NCI-H2107 treated with DMSO at 0.1 percent for 48 hours (cell line): ENCODE data around the gene FNIP1.
A peak's percentile ranks its signal among the peaks of the same experiment; 100 is the strongest.
"Not testable (repeated sequence)": the region's sequence is repeated elsewhere in the genome, so short reads cannot be mapped to it uniquely, and the experiment has no call there.

ENCODE experiments used
- DNase-seq: peaks from one replicate; lab custom pipeline; 2025; ENCODE audit not compliant: unreplicated experiment; lab: John Stamatoyannopoulos, UW

Gene FNIP1

DNA sequence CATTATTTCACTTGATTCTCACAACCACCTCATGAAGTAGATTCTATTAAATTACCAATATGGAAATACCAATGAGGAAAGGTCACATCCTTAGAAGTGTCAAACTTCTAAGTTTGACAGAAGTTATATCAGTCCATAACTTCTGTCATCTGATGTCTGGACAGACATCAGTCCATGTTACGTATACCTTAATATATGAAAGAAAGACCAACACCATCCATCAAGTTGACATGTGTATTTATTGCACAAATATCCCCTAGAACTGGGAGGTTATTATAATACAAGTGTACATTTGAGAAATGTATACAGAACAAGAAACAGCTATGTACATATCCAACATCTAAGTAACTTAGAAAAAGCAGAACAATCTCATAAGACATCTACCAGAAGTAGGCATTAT is 155.3 kb downstream of the FNIP1 start:
- DNase-seq, result no peak

DNA sequence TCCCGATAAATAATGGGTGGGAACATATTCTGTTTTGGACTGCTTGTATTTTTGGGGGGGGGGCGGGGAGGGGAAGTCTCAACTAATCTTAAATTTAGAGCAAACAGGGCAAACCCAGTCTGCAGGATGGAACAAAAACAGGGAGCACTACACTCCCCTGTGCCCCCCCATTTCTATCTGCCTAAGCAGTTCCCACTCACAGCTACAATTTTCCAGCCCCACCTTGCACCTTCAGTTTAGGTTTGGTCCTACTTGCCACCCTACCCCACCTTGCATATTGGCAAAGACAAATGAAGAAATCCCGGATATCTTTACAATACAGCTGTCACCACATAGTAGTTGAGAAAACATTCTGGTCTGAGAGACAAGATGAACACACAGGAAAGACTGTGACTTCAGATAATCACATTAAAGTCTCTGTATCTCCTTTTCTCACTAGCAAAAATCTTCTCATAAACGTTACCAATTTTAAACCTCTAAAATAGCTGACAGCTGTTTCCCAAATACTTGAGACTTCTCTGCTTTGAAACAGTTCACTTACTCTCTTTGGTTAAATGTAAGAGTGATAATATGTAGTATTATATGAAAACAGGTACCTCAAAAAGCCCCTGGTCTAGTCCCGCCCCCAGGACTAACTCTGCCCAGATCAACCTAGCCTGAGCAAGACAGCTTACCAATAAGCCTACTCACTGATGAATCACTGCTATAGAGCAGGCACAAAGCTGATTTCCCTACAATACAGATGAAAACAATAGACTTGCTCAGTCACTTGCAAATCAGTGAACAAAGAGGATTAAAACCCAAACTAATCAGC is 156.6 kb downstream of the FNIP1 start:
- no peak for DNase-seq

DNA sequence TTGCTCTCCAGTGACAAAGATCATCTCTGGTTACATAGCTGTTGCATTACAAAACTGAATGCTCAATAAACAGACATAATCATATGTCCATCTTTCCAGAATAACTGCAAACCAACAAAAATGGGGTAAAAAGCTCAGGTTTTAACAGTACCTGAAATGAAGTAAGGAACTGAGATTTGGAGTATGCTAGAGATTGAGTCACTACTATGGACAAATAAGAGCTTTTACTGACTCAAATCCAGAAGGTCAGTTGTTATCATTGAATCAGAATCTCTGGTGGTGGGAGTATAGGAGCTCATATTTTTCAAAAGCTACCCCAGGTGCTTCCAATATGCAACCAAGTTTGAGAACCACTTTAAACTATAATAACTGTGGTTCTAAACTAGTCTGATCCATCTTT is 157.7 kb downstream of the FNIP1 start:
- DNase-seq, result no peak

DNA sequence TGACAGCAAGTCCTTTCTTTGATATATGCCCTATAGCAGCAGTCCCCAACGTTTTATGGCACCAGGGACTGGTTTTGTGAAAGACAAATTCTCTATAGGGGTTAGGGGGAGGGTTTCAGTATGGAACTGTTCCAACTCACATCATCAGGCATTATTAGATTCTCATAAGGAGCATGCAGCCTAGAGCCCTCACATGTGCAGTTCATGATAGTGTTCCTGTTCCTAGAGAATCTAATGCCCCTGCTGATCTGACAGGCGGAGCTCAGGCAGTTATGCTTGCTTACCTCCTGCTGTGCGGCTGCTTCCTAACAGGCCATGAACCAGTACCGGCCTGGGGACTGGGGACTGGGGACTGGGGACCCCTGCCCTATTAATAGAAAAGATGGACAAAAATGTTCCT is 159.1 kb downstream of the FNIP1 start:
- DNase-seq, result no peak

DNA sequence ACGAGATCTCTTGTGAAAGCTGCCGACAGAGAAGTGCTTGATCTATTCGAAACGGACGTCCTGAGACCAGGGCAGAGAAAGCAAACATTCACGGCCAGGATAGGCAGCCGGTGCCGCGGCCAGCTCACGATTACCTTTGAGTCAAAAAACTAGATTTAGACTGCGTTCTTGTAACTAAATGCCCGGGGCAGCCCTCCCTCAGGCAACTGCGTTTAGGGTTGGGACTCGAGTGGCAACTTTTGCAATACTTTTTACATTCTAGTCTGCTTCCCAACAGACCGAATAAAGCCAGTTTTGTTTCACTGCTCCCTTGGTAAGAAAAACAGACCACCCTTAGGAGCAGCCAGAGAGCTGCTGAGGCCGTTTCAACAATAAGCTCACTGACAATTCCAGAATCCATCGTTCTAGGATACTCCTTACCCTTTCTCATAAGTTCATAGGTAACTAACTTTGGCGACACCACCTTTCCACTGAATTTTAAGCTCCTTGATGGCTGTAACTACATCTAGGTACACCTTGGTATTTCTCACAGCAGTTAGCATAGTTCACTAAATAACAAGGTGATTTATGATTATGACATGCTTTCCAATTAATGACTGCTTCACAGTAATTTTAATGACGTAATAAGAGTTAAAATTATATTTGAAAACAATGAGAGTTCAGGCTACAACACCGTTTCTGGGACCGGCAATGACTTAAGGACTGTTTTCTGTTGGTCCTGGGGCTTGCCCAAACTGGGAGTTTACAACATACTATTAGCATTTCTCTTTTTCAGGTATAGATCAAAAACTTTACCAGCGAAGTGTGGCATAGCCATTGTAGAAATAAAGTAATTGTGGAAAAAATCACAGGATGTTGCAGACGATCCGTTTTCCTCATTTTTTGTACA is 160.9 kb downstream of the FNIP1 start:
- DNase-seq, result no peak

DNA sequence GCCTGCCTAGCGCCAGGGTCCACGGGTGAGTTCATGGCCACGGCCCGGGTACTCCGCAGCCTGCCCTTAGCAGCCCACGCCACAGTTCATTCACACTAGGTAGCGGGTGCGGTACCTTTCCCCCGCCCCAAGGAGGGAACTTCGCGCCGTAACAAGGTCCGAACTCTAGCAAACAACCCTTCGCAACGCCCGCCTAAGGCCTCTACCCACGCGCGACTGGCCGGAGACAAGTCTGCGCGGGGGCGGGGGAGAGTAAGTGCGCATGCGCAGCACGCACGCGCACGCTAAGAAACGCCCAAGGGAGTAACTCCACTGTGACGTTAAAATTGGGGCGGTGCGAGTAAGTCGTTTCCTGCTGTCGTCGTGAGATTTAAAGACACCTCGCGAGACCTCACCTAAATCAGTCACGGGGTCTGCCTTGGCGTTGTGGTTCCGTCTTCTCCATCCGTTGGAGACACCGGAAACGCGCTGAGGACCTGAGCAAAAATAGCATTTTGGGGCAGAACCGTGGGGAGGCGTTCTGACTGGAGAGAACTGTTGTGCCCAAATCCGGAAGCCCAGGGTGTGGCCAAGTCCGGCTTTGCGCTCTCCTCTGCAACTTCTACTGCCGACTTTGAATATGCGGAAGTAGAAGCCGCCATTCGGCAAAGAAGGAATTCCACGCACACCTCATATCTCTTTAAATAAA is 161.7 kb downstream of the FNIP1 start, which contains the start of gene RAPGEF6:
RAPGEF6 (minus strand) TSS at position 234 of the 688 bp plus-strand sequence; CDS start at position 35, 199 bp downstream.
- peak; percentile 93 for DNase-seq

DNA sequence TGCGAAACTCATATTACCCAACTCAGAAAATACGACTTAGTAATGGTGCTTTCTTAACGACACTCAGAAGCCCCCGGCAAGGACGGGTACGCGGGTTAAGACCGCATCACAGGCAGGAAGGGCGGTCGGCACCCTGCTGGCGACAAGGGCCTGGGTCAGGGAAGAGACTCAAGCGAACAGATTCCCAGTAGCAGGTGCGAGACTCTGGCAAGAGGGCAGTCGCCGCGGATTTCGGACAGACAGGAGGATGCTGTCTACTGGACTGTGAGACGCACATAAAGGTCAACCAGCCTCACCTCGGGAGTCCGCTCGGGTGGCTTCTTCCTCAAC is 162.2 kb downstream of the FNIP1 start:
- no peak for DNase-seq

DNA sequence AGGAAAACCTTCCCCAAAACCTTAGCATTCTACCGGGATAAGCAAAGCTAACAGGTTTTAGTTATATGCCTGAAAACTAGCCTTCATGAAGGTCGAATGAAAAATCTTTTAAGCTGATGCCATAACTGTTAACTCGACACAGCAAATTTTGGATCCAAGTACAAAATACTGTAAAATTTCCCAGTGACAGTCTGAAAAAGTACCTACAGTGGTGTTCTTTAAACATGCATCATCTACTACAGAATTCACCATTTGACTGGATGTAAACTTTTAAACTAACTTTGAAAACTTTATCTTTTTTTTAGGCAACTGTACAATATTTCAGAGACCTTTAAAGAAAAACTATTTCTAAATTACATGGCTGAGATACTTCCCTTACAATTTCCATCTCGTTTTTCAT is 162.6 kb downstream of the FNIP1 start:
- no peak for DNase-seq

DNA sequence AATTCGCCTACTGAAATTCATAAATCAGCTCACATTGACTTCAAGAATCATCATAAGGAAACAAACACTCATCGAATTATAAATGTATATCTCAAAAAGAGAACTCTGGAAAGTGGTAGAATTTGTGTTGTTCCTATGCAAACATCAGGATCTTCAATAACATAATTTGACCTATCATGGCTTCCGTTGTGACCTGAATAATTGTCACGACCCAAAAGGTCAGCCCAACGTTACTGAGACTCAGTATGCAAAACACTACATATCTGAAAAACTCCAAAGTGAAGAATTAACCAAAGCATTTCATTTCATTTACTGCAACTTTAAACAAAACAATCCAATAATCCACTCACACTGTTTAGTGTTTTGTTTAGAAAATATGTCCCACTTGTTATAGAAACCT is 163.0 kb downstream of the FNIP1 start:
- DNase-seq, result no peak

DNA sequence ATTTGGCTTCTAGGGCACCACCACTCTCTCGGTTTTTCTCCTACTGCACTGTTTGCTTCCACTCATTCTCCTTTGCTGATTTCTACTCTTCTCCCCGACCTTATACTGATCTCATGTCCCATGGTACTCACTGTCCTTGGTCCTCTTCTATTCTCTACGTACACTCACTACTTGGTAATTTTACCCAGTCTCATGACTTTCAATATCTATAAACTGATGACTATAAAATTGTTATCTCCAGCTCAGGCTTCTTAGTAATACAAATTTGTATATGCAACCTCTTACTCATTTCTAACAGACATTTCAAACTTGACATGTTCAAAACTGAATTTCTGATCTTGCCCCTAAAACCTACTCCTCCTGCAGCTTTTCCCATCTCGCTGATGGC is 165.9 kb downstream of the FNIP1 start:
- no peak for DNase-seq

DNA sequence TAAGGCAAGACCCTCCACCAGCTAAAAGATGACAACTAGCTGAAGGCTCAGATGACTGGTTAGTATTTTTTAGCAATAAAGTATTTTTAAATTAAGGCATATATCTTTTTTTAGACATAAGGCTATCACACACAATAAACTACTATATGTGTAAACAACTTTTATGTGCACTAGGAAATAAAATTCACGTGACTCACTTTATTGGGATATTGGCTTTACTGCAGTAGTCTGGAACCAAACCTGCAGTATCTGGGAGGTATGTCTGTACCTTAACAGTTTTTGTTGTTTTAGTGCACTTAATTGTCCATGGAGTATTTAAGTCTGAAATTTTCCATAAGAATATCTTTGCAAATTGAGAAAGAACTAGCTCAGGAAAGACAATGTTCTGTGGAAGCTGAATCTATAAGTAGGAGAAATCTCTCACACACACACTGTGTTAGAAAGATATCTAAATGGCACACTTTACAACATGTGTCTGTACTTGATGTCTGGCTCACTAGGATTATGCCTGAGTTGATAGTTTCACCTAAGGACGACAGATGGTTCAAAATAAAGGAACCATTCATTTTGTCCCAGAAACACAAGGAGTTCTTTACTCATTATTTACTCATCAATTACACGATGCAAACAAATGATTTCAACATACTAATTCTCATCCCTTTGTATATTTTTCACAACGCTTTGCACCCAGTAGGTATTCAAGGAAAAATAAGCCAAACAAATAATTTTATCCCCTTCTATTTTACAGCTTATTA is 166.4 kb downstream of the FNIP1 start:
- DNase-seq, result no peak

DNA sequence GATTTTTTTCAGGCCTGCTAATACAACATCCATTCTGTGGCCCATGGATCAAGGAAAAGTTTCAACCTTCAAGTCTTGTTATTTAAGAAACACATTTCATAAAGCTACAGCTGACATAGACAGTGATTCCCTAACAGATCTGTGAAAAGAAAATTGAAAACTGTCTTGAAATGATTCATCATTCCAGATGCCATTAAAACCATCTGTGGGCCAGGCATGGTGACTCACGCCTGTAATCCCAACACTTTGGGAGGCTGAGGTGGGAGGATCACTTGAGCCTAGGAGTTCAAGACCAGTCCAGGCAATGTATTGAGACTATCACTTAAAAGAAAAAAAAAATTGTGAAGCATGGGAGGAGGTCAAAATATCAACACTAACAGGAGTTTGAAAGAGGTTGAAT is 167.8 kb downstream of the FNIP1 start:
- no peak for DNase-seq

DNA sequence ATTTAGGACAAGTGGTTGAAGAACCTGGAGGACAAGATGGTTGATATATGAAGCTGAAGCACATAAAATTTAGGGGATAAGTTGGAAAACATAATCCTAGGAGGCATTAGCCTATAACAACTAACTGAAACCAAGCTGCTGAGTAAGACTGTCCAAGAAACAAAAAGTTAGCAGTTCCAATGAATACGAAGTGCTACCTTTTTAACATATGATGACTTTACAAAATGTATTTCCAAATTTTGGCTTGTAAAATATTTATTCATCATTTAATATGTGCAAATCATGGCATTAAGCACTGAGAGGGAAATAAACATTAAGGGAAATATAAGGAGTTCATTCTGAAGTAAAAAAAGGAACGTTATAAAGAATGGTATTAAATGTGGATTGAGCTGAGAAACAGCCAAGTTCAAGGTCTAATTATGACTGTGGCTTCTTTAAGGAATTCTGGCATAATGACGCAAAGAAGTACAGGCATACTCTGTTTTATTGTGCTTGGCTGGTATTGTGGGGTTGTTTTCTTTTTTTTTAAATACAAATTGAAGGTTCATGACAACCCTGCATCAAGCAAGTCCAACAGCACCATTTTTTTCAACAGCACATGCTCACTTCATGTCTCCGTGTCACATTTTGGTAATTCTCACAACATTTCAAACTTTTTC is 169.5 kb downstream of the FNIP1 start:
- no peak for DNase-seq

DNA sequence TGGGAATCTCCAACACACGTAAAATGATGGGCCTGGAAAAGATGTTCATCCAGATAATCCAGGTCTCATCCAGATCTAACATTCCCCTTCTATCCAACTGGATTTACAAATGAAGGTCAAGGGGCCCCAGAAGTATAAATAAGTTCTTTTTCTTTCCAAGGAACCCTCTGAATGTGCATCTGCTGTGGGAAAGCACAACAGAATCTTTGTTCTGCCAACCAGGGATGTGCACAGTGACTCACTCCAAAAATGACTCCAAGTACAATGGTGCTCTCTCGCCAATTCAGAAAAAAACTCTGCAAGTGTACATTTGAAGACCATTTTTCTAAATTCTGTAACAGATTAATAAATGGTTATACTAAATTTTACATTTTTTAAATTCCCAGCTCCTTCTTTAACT is 174.2 kb downstream of the FNIP1 start:
- no peak for DNase-seq

DNA sequence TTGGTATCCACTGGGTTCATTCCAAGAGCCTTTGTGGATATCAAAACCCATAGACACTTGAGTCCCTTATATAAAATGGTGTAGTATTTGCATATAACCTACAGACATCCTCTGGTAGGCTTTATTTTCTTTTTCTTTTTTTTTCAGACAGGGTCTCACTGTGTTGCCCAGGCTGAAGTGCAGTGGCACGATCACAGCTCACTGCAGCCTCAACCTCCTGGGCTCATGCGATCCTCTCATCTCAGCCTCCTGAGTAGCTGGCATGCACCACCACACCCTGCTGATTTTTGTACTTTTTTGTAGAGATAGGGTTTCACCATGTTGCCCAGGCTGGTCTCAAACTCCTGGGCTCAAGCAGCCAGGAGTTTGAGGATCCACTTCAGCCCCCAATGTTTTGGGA is 175.7 kb downstream of the FNIP1 start:
- not testable (repeated sequence) for DNase-seq

DNA sequence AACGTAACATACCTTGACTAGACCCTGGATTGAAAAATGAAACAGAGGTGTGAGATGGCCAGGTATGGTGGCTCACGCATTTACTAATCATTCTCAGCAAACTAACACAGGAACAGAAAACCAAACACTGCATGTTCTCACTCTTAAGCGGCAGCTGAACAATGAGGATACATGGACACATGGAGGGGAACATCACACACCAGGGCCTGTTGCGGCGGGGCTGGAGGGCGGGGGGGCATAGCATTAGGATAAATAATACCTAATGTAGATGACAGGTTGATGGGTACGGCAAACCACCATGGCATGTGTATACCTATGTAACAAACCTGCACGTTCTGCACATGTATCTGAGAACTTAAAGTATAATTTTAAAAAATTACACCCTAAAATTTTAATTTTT is 177.7 kb downstream of the FNIP1 start:
- DNase-seq, result no peak

DNA sequence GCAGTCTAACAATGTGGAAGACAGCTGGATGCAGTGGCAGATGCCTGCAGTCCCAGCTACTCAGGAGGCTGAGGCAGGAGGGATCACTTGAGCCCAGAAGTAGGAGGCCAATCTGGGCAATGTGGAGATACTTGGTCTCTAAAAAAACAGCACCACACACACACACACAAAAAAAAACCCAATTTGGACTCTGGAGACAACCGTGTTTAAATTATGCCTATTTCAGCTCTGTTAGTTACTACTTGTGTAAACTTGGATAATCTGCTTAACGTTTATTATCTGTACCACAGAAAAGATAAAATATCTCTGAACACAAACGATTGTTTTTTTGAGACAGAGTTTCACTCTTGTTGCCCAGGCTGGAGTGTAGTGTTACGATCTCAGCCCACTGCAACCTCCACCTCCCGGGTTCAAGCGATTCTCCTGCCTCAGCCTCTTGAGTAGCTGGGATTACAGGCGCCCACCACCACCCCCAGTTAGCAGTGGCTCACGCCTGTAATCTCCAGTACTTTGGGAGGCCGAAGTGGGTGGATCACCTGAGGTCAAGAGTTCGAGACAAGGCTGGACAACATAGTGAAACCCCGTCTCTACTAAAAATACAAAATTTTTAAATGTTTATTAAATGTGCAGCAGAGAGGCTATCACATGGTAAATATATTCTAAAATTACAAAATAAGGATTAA is 179.5 kb downstream of the FNIP1 start:
- no peak for DNase-seq

DNA sequence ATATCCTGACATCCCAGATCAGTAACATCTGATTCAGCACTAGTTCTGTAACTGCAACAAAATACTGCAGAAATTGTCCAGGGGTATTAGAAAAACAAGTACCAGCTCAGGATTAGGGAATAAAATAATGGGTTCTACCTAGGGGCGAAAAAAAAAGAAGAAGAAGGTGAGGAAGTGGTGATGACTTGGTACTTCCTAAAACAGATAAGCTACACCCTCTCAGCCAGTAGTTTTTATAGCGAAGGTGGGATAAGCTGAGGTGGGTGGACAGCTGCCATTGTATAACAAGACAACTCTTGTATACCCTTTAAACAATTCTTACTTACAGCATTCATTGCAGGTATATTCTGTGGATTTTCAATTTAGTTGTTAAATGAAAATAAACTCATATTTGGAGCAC is 180.9 kb downstream of the FNIP1 start:
- DNase-seq, result no peak

DNA sequence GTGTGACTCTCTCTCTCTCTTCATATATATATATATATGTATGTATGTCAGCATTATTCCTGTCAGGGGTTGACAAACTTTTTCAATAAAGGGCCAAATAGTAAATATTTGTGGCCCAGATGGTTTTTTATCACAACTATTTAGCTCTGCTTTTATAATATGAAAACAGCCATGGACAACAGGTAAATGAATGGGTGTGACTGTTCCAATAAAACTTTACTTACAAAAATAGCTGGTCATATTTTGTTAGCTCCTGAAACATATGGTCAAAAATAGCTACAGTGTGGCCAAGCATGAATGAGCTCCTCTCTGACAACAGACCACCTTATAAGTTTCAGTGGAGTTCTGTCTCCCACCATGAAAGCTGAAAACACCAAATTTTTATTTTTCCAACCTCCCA is 183.4 kb downstream of the FNIP1 start:
- DNase-seq, result no peak

DNA sequence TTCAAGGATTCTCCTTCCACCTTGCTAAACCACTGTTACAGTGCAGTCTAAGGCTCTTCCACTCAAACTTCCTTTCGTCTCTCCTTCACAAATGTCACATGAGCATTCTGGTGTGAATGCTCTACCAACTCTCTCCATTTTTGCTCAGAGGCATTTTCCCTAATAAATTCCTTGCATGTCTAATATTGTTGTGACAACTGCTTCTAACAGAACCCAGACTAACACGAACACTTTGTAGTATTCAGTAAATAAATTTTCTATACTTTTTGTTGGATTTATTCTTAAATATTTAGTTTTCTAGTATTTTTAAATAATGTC is 185.8 kb downstream of the FNIP1 start:
- DNase-seq, result no peak
